B cell (primary cell): Measurements from ENCODE around the gene FCRL2. TPM values are rescaled to one million over a fixed set of nuclear protein-coding genes. Genes with fewer than 3 reads are reported as not detected.

Source experiments
- ATAC-seq: fragments of 200-7000 bp; cut with Tn5 transposase; one replicate; pipeline ENCODE4 v1.10.0; 2021; ENCODE audit warnings: low read depth, mild to moderate bottlenecking, moderate number of reproducible peaks, moderate library complexity
- CTCF ChIA-PET: fragments of 350-600 bp; sonication (Branson Sonifier 250); formaldehyde crosslinking; loops from one replicate; lab custom pipeline; 2021; ENCODE audit warnings: antibody characterized with exemption, inconsistent platforms; lab: Charles Lee
- POLR2A ChIA-PET: fragments of 350-600 bp; sonication (Branson Sonifier 250); formaldehyde crosslinking; loops from one replicate; lab custom pipeline; 2021; ENCODE audit warnings: antibody characterized with exemption; lab: Charles Lee
- DNase-seq: peaks from one replicate; pipeline ENCODE4 v3.0.0; 2013
- H2AFZ ChIP-seq: 2 replicates; pipeline ENCODE4 v1.6.1; 2012; ENCODE audit warnings: mild to moderate bottlenecking, low read depth, low read length; ENCODE audit not compliant: insufficient read depth, poor library complexity, severe bottlenecking
- H3K27ac ChIP-seq, 2 donors: 1 replicate in 1 of 2; 2 replicates in 1 of 2; pipeline ENCODE4 v1.5.1; 2012 to 2013; ENCODE audit warnings: low read length in 2 of 2, mild to moderate bottlenecking in 2 of 2, moderate library complexity in 1 of 2
- H3K27me3 ChIP-seq, 4 experiments: fragments of 200-600 bp in 1 of 4; sonication (generic) in 1 of 4; replicated peaks in 1 of 4; 1 replicate in 2 of 4; 2 replicates in 2 of 4; pipeline versions ENCODE4 v1.6.1 to v1.7.0; 2013 to 2016; ENCODE audit warnings: low read length in 3 of 4, mild to moderate bottlenecking in 2 of 4, mixed read lengths in 1 of 4, moderate library complexity in 1 of 4; ENCODE audit not compliant: insufficient read depth in 4 of 4, control insufficient read depth in 3 of 4; ENCODE audit errors: control extremely low read depth in 1 of 4
- H3K36me3 ChIP-seq, 2 experiments: replicated peaks in 1 of 2; 1 replicate in 1 of 2; 2 replicates in 1 of 2; pipeline versions ENCODE4 v1.6.1 to v1.7.1; 2013; ENCODE audit warnings: low read length in 1 of 2; ENCODE audit not compliant: insufficient read depth in 2 of 2, control insufficient read depth in 1 of 2; ENCODE audit errors: control extremely low read depth in 1 of 2, extremely low read depth in 1 of 2
- H3K4me1 ChIP-seq, 2 donors: fragments of 200-600 bp in 1 of 2; sonication (generic) in 1 of 2; 1 replicate in 1 of 2; 2 replicates in 1 of 2; pipeline versions ENCODE4 v1.5.1 to v1.6.1; 2013 to 2017; ENCODE audit warnings: low read length in 2 of 2; ENCODE audit not compliant: control insufficient read depth in 2 of 2, insufficient read depth in 2 of 2
- H3K4me2 ChIP-seq: replicated peaks from 2 replicates; pipeline ENCODE3; 2012; ENCODE audit warnings: mild to moderate bottlenecking, low read depth, low read length; ENCODE audit not compliant: poor library complexity, severe bottlenecking
- H3K4me3 ChIP-seq, 5 experiments: fragments of 200-600 bp in 1 of 5; sonication (generic) in 1 of 5; 1 replicate in 3 of 5; 2 replicates in 2 of 5; pipeline versions ENCODE4 v1.5.1 to v1.7.0; 2011 to 2016; ENCODE audit warnings: low read length in 4 of 5, mild to moderate bottlenecking in 4 of 5, low read depth in 2 of 5, control low read depth in 1 of 5, moderate library complexity in 1 of 5; ENCODE audit not compliant: insufficient read depth in 1 of 5; ENCODE audit errors: control extremely low read depth in 1 of 5, extremely low read depth in 1 of 5
- H3K79me2 ChIP-seq: fragments of 200-600 bp; sonication (generic); one replicate; pipeline ENCODE4 v1.6.0; 2016; ENCODE audit warnings: low read length; ENCODE audit not compliant: control insufficient read depth, insufficient read depth
- H3K9ac ChIP-seq: fragments of 200-600 bp; sonication (generic); 2 replicates; pipeline ENCODE4 v1.6.1; 2017; ENCODE audit warnings: mild to moderate bottlenecking, low read length, moderate library complexity
- H3K9me3 ChIP-seq, 3 donors: one replicate each; pipeline versions ENCODE4 v1.6.1 to v1.7.1; 2013; ENCODE audit warnings: low read length in 2 of 3; ENCODE audit not compliant: control insufficient read depth in 2 of 3, insufficient read depth in 1 of 3; ENCODE audit errors: control extremely low read depth in 1 of 3
- H4K20me1 ChIP-seq: 2 replicates; pipeline ENCODE4 v1.6.0; 2012; ENCODE audit warnings: mild to moderate bottlenecking, low read length; ENCODE audit not compliant: insufficient read depth, control insufficient read depth, poor library complexity, severe bottlenecking
- H3K27ac Mint-ChIP-seq: one replicate; pipeline ENCODE4 v1.8.0; 2021; ENCODE audit warnings: mixed read lengths
- H3K27me3 Mint-ChIP-seq: one replicate; pipeline ENCODE4 v1.8.0; 2021; ENCODE audit warnings: mixed read lengths
- H3K4me1 Mint-ChIP-seq: one replicate; pipeline ENCODE4 v1.8.0; 2021; ENCODE audit warnings: mixed read lengths
- H3K4me3 Mint-ChIP-seq: one replicate; pipeline ENCODE4 v1.8.0; 2021; ENCODE audit warnings: mixed read lengths
- H3K9me3 Mint-ChIP-seq: one replicate; pipeline ENCODE4 v1.8.0; 2022; ENCODE audit warnings: mixed read lengths; ENCODE audit not compliant: insufficient read depth
- CTCF ChIP-seq: fragments of 200-600 bp; IDR thresholded peaks from one replicate; pipeline ENCODE4 v1.8.0; 2022; ENCODE audit warnings: antibody characterized with exemption, mild to moderate bottlenecking
- EZH2 ChIP-seq: IDR thresholded peaks from 2 replicates; pipeline ENCODE4 v1.6.1; 2012; ENCODE audit warnings: borderline replicate concordance, low read depth, mild to moderate bottlenecking, moderate library complexity, low read length; ENCODE audit not compliant: insufficient read depth, poor library complexity, severe bottlenecking
- WGBS: methylation state at CpG from one replicate; pipeline ENCODE4 v1.1.5; 2013; ENCODE audit warnings: missing lambda C conversion rate; ENCODE audit not compliant: insufficient coverage; 5-methylcytosine and 5-hydroxymethylcytosine counted together
- intact Hi-C: fragments of 100-400 bp; cut with micrococcal nuclease; formaldehyde crosslinking; loops from one replicate; pipeline ENCODE4 v1.10.0; 2022
- polyA plus RNA-seq: library from polyadenylated mRNA; depleted of rRNA; stranded (reverse); fragments of >200 nt; gene quantifications from 2 replicates; pipeline ENCODE4 v1.2.3, GENCODE V29; 2012
- total RNA-seq, 2 donors: library from RNA; stranded (reverse); fragments of 120-200 nt in 1 of 2; gene quantifications; 1 replicate in 1 of 2; 2 replicates in 1 of 2; pipeline versions ENCODE4 v1.2.3 to v1.2.4, GENCODE V29; 2013 to 2022

The FCRL2 gene
- total and polyA plus RNA-seq, 2 donors (not counting 1 experiment from before 2014, with no cell fraction given): 78.3 to 184 TPM

GRCh38 chr1:157798211-157798610, 21.3 kb upstream of the FCRL2 start:
- Mint-ChIP-seq H3K27ac (peak overlapping the region; percentile 89), H3K4me3 (peak overlapping the region; percentile 72), H3K4me1 (peaks cover 52% of the 10 kb centered on the region), H3K27me3 (no peaks in the 10 kb centered on the region), H3K9me3 (no peaks in the 10 kb centered on the region)
- H3K4me1 ChIP-seq: peaks cover 23 to 35% of the 10 kb centered on the region in 2 donors
- H4K20me1 ChIP-seq: peaks cover 44% of the 10 kb centered on the region
- H3K27ac ChIP-seq: peak overlapping the region in 1 of 2 donors; percentile 59
- WGBS: 17% methylated on average over 1 of the region's 5 CpGs
- H3K4me2 ChIP-seq: peak overlapping the region; percentile 53
- peaks cover under 1 to 8% (median 3%) of the 10 kb centered on the region in 3 donors for H3K9me3 ChIP-seq
- intact Hi-C loops: no loop called here
- CTCF ChIA-PET: interaction anchor here (0.9 to 1.7 kb wide), 8 partner anchors 9 to 218 kb away, joined by 3 to 8 read pairs (median 3); partner anchors contain the start of genes FCRL1 and FCRL2
- H3K27me3 ChIP-seq: no peaks in the 10 kb centered on the region
- no peak overlapping the region for H3K4me3 ChIP-seq
- POLR2A ChIA-PET: interaction anchor here (1.0 kb wide), 1 partner anchor 9 kb away, joined by 3 read pairs; no protein-coding TSS in a partner anchor
- DNase-seq: peak; percentile 46
- peak; percentile 98 for ATAC-seq
- H3K36me3 ChIP-seq: peaks cover 8 to 79% of the 10 kb centered on the region in 2 experiments
- TF ChIP-seq EZH2 (no peak), CTCF (no peak)
- H2AFZ ChIP-seq: no peak overlapping the region
- H3K9ac ChIP-seq: no peak overlapping the region
- peaks cover 61% of the 10 kb centered on the region for H3K79me2 ChIP-seq

GRCh38 chr1:157785248-157785647, 8.3 kb upstream of the FCRL2 start:
- H3K4me3 ChIP-seq: no peak overlapping the region
- POLR2A ChIA-PET: interaction anchor here (0.5 to 1.5 kb wide), 5 partner anchors 18 to 205 kb away, joined by 3 to 6 read pairs (median 4); no protein-coding TSS in a partner anchor
- peaks cover 7% of the 10 kb centered on the region for H4K20me1 ChIP-seq
- TF ChIP-seq CTCF: no peak
- Mint-ChIP-seq H3K27ac (peak overlapping the region; percentile 81), H3K4me3 (peak overlapping the region; percentile 78), H3K4me1 (peaks cover 83% of the 10 kb centered on the region), H3K9me3 (no peaks in the 10 kb centered on the region), H3K27me3 (no peaks in the 10 kb centered on the region)
- H2AFZ ChIP-seq: no peak overlapping the region
- H3K36me3 ChIP-seq: peaks cover 5 to 12% of the 10 kb centered on the region in 2 experiments
- intact Hi-C loops: loop anchor here (10.0 kb wide), 1 partner anchor 1280 kb away; no protein-coding TSS in a partner anchor
- CTCF ChIA-PET: interaction anchor here (1.0 to 3.2 kb wide), 11 partner anchors 8 to 204 kb away, joined by 3 to 21 read pairs (median 6); partner anchors contain the start of gene FCRL2
- ATAC-seq (peak; percentile 35), DNase-seq (peak; percentile 35)
- H3K4me2 ChIP-seq: peak overlapping the region; percentile 31
- no peak overlapping the region for H3K9ac ChIP-seq
- peak overlapping the region in 1 of 2 donors; percentile 52 for H3K27ac ChIP-seq
- peaks cover 61% of the 10 kb centered on the region for H3K79me2 ChIP-seq
- H3K27me3 ChIP-seq: no peaks in the 10 kb centered on the region
- peaks cover 58 to 86% of the 10 kb centered on the region in 2 donors for H3K4me1 ChIP-seq
- H3K9me3 ChIP-seq: no peaks in the 10 kb centered on the region
- WGBS: no CpG with 5 or more reads among the region's 1 CpG
